DMS153 treated with DMSO at 0.1 percent for 48 hours (cell line): ENCODE data around the gene KRTAP10-6.
"Not testable (repeated sequence)": the region's sequence is repeated elsewhere in the genome, so short reads cannot be mapped to it uniquely, and the experiment has no call there.

Experiments
- DNase-seq: peaks from one replicate; lab custom pipeline; 2025; ENCODE audit not compliant: unreplicated experiment; lab: John Stamatoyannopoulos, UW

KRTAP10-6 gene

DNA sequence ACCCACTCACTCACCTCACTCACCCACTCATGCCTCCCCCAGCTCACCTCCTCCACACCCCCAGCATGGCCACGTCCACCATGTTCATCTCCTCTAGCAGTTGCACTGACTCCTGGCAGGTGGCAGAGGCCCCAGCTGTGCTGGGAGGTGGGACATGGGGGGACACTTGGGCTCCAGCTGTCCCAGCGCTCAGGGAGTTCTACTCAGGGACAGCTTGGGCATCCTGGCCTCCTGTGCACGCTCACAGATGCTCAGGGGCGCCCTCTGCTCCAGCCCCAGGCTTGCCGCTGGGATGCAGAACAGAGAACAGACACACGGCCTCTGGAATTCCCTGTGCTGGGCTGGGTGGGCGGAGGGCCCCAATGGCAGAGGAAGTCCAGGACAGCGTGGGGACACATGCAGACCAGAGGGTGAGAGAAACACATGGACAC lies 24.8 kb upstream of the KRTAP10-6 start:
- no peak for DNase-seq

DNA sequence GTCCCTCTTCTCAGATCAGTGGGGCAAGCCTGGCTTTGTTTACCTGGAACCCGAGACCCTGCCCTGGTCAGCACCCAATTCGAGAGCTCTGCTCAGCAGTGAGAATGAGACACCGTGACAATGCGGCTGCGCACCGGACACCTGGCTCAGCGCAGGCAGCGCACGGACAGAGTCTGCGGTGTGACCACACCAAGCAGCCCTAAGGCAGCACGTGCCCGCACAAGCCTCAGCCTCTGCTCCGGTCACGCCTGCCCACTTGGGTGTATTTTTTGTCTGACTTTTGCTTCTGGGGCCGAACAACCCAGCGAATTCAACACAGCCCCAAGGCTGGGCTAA lies 24.3 kb upstream of the KRTAP10-6 start:
- DNase-seq: no peak

DNA sequence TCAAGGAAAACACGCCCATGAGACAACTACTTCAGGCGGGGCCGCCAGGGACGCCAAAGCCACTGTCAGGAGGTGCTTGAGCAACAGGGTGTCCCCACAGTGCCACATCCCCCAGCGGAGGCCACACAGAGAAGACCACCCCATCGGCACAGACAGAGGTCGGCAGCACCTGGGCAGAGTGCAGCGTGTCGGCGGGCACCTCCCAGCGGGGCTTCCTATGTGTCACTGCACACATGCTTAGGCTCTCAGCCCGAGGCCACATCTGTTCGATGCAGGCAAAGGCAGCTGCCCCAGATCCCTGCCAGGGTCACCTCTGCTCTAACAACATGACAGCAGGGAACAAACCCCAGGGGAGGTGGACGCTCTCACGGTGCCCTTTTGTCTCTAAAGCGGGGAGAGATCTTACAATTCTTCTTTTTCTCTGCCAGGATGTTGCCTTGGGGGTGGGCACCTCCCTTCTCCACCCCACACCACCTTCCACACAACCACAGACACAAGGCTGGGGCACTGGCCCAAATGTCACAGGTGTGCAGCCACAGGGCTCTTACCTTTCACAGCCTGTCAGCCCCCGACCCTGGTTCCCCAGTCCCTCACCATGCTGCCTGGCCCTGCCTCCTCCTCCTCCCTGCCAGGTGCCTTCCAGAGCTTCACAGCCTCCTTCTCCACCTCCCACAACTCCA lies 23.7 kb upstream of the KRTAP10-6 start:
- no peak for DNase-seq

DNA sequence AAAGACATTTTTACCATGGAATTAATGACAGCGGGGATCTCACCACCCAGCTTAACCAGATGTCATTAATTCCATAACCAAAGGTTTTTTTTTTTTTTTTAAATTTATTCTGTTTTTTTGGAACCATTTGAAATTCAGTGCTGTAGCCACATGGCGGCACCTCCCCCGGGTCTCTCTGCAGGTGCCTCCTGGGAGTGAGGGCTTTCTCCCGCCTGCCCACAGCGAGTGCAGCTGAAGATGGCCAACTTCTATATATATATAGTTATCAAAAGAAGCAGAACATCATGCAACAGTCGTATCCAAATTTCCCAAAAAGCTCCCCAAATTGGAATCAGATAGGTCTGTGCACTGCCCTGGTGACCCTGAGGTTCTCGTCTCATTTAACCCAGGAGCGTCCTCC lies 23.2 kb upstream of the KRTAP10-6 start:
- no peak for DNase-seq

DNA sequence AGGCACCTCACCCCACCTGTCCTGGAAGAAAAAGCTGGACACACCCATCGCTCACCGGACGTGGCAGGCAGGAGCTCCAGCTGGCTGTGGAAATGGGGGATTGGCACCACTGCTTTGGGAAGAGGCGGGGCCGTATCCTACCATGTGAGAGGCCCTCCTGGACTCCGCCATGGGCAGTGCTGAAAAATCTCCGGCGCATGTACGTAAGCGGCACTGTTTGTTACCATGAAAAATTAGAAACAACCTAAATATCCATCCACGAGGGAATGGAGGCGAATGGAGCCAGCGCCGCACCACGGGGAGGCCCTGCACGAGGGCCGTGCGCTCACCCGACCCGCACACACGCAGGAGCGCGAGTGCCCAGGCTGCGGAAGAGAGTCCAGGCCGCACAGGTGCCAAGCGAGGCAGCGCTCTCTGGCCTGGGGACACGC lies 22.7 kb upstream of the KRTAP10-6 start:
- DNase-seq: no peak

DNA sequence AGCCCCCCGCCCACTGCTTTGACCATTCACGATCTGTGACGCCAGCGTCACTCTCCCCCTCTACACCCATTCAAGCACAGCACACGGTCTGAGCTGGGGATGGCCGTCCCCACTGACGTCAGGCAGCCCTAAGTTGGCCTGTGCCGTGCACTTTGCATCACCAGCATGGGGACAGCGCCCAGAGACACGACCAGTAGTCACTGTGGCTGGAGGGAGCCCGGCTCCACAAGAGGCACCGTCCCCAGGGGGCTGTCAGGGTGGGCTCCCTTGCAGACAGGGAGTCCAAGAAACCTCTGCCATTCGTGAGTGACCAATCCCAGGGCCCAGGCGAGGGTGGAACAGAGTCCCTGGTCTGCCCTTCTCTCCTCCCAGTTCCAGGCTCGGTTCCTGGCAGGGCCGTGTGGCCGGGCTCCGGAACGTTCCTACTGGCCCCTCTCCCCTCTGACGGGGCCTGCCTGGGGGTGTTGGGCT lies 21.9 kb upstream of the KRTAP10-6 start:
- no peak for DNase-seq

DNA sequence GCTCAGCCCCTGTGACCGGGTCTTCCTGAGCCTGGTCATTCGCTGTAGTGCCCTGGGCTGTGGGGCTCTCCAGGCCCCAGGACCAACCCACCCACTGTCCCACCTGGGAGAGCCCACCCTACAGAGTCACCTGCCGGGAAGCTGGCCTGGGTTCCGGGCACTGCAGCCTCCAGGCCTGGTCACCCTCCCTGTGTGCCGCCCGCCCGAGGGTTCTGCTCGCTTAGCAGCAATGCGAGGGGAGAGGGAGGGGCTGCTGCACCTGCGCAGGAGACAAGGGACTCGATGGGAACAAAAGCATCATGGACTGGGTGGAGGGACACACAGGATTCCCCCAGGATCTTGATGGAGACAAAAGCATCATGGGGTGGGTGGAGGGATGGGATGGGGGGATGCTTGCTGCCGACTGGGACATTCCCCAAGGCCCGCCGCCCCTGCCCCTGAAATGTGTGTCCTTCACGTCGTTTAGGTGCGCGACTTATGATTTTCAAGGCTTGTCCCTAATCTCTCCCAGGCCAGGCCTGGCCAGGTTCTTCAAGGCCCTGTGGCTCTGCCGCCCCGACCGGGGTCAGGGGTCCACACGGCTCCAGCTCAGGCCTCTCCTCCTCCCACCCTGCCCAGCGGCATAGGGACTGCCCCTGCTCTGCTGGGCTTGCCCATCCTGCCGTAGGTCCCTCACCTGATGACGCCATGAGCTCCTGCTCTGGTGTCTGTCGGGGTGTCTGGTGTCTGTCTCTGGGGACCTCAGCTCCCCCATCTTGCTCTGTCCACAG lies 21.3 kb upstream of the KRTAP10-6 start:
- DNase-seq: no peak

DNA sequence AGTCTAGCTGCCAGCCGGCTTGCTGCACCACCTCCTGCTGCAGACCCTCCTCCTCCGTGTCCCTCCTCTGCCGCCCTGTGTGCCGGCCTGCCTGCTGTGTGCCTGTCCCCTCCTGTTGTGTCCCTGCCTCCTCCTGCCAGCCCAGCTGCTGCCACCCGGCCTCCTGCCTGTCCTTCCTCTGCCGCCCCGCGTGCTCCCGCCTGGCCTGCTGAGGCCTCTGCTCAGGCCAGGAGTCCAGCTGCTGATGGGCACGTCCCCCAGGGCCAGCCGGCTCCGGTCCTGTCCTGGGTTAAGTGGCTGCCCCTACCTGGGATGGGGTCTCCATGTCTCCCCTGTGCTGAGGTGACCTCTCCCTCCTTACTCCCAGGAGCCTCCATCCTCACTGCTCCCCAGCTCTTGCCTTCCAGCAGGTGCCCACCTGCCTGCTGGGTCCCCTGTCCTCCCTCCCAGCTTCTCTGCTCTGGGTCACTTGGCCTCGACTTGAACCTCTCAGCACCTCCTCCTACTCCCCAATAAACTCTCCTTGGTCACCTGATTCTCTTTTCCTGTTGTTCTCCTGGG lies 20.4 kb upstream of the KRTAP10-6 start:
- DNase-seq: no peak

DNA sequence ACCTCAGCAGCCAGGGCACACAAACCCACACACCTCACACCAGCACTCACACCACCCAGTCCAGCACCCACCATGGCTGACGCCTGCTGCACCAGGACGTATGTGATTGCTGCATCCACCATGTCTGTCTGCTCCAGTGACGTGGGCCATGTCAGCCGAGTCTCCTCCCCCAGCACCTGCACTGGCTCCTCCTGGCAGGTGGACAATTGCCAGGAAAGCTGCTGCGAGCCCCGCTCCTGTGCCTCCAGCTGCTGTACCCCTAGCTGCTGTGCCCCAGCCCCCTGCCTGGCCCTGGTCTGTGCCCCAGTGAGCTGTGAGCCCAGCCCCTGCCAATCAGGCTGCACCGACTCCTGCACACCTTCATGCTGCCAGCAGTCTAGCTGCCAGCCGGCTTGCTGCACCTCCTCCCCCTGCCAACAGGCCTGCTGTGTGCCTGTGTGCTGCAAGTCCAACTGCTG lies 19.8 kb upstream of the KRTAP10-6 start, which contains the start of gene KRTAP10-8:
Gene KRTAP10-8 (plus strand): TSS at position 51 of the 458 bp plus-strand sequence. CDS start 22 bp downstream, at position 73.
- DNase-seq: no peak

DNA sequence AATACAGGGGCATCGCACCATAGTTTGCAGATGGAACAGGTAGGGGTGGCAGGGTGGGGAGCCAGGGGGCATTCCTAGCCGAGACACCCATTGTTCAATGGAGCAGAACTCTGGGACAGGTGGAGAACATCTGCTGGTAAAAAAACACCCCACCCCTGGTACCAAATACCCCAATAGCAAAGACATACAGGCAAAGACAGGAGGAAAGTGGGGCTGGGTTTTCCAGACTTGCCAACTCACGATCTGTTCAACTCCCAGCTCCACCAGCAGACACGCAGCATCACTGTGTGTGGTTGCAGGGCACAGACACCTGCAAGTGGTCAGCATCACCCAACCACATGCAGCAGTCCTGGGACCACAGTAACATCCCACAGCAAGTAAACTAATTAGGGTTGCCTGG lies 19.2 kb upstream of the KRTAP10-6 start:
- no peak for DNase-seq

DNA sequence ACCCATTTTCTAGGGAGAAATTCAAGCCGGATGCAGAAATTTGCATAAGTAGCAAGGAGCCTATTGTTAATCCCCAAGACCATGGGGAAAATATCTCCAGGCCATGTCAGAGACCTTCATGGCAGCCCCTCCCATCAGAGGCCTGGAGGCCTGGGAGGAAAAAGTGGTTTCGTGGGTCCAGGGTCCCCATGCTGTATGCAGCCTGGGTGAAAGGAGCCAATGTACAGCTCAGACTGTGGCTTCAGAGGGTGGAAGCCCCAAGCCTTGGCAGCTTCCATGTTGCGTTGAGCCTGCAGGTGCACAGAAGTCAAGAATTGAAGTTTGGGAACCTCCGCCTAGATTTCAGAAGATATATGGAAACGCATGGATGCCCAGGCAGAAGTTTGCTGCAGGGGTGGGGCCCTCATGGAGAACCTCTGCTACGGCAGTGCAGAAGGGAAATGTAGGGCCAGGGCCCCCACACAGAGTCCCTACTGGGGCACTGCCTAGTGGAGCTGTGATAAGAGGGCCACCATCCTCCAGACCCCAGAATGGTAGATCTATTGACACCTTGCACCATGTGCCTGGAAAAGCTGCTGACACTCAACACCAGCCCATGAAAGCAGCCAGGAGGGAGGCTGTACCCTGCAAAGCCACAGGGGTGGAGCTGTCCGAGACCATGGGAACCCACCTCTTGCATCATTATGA lies 18.0 kb upstream of the KRTAP10-6 start:
- not testable (repeated sequence) for DNase-seq

DNA sequence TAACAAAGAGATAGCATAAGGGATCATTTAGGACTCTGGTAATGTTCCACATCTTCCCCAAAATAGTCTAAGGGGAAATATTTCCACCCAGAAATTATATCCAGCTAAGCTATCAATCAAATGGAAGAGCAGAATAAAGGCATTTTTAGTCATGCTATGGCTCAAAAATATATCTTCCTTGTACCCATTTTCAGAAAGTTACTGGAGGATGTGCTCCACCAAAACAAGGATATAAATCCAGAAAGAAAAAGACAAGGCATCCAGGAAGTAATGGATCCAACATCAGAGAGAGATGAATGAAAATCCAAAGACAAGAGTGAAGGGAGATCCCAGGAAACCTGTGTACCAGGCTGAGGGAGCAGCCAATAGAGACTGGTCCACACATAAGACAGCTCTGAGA lies 16.9 kb upstream of the KRTAP10-6 start:
- no peak for DNase-seq

DNA sequence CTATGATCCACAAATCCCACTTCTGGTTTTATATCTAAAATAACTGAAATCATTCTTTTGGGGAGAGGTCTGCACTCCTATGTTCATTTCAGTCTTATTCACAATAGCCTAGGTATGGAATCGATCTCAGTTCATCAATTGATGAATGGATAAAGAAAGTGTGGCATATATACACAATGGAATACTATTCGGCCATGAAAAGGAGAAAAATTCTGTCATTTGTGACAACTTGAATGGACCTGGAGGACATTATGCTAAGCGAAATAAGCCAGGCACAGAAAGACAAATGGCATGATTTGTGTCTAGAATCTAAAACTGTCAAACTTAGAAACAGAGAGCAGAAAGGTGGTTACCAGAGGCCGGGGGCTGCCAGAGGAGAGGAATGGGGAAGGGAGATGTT lies 14.2 kb upstream of the KRTAP10-6 start:
- DNase-seq: no peak

DNA sequence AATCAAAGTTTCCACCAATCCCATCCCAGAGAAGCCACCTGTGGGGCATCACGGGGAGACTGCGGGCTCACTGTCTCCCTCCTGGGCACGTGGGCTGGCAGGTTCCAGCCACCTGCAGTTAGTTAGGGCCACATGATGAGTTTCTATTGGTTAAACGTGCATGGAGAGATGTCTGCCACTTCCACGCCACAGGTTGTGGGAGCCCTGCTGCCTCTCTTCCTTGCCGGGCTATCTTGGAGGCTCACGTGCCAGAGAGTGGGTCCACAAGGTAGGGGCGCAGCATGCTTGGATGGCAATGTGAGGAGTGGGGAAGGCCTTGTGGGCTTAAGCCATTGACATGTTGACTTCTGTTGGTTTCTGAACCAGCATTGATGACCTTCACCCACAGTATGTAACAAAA lies 11.6 kb upstream of the KRTAP10-6 start:
- no peak for DNase-seq

DNA sequence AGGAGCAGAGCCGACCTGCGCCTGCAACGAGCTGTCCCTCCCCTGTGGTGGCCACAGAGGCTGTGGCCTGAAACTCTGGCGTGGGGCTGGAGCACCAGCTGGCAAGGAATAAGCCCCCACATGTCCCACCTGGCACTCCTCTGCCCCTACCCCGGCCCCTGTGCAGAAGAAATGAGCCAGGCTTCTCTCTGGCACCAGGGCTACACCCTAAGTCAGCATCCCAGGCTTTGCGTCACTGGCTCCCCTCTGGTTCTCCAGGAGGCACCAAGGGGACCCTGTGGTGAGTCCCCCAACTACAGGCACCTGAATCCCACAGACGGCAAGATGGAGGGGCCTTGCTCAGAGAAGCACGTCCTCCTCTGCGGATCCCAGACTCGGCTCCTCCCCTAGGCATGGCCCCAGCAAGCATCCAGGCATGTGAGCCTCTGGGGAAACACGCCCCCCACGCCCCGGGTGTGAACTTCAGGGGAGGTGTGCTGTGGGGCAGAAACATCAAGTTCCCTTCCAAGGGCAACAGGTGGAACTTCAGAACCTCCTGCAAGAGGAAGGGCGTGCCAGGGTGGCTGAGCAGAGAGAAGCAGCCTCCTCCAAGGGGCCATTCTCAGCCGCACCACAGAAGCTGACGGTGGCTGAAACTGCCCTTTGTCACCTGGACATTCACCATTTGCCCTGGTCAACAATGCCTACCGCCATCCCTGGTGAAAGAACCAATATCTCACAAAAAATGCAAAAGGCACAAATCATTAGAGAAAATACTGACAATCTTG lies 11.0 kb upstream of the KRTAP10-6 start:
- DNase-seq: no peak

DNA sequence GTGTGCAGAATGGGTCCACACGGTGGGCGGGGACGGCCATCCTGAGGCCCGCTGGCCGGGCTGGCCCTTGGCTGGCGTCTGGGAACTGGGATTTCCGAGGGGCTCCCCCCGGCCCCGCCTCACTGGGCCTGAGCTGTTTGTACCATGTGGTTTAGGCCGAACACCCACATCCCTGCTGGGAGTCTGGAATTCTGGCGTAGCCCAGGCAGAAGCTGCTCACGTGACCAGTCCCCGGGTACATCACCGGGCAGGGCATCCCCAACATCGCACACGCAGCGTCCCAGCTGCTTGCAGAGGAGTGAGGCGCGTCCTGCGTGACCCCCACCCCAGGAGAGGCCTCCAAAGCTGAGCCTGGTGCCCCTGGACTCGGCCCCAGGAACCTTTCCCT lies 10.2 kb upstream of the KRTAP10-6 start:
- DNase-seq: no peak

DNA sequence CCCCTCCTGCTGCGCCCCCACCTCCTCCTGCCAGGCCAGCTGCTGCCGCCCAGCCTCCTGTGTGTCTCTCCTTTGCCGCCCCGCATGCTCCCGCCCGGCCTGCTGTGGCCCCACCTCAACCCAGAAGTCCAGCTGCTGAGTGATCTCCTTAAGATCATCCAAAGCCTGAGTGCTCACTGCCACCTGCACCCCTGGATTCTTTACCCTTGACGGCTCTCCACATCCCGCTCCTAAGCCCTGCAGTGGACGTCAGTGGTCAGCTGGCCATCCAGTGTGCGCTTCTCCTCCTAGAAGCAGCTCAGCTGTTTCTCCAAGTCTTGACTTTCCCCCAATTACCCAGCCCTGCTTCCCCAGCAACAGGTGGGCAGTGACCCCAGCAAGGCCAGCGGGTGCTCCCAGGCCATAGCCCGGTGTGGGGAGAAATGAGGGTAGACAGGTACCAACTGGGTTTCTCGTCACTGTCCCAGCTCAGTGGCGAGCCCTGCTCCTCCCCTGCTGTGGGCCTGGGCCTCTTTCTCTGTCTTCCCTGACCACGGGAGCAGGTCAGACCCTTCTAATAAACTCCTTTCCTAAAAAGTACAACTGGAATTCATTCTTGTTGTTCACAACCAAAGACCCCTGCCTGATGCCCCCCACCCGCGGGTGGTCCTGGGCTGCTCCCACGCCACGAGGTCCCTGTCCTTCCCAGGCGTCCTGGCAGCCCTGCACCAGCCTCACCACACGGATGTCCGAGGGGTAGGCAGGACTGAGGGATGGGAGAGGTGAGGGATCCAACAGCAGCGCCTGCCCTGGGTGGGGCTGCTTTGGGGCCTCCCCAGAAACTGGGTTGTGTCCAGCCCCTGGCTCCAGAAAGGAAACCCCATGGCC lies 9.5 kb upstream of the KRTAP10-6 start:
- no peak for DNase-seq

DNA sequence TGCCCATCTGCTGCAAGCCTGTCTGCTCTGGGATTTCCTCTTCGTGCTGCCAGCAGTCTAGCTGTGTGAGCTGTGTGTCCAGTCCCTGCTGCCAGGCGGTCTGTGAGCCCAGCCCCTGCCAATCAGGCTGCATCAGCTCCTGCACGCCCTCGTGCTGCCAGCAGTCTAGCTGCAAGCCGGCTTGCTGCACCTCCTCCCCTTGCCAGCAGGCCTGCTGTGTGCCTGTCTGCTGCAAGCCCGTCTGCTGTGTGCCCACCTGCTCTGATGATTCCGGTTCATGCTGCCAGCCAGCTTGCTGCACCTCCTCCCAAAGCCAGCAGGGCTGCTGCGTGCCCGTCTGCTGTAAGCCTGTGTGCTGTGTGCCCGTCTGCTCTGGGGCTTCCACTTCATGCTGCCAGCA lies 8.8 kb upstream of the KRTAP10-6 start:
- DNase-seq: not testable (repeated sequence)

DNA sequence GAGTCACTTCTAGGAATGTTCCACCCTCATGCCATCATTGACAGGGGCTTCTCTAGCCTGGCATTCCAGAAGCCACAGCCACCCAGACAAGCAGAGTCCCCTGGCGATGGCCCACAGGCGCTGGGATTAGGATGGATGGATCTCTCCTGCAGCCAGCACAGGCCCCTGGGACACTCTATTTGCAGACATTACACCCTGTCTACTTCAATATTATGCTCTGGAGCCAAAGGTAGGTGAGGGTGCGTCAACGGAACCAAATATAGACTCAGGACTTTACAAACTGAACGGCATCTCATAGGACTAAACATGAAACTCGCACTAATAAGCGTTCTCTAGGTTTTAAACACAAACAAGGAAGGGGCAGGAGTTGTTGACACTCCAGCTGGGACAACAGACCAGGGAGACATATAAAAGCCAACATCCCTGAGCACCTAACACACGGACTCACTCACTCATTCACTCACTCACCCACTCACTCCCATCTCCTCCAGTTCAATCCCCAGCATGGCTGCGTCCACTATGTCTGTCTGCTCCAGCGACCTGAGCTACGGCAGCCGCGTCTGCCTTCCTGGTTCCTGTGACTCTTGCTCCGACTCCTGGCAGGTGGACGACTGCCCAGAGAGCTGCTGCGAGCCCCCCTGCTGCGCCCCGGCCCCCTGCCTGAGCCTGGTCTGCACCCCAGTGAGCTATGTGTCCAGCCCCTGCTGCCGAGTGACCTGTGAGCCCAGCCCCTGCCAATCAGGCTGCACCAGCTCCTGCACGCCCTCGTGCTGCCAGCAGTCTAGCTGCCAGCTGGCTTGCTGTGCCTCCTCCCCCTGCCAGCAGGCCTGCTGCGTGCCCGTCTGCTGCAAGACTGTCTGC lies 8.0 kb upstream of the KRTAP10-6 start, which contains the start of gene KRTAP10-7:
Gene KRTAP10-7 (plus strand): TSS at position 480 of the 861 bp plus-strand sequence. CDS start 25 bp downstream, at position 505.
- not testable (repeated sequence) for DNase-seq
